Measurements from ENCODE around the gene LCE3D.
"Not testable (repeated sequence)": the region's sequence is repeated elsewhere in the genome, so short reads cannot be mapped to it uniquely, and the experiment has no call there.

Gene LCE3D

GRCh38 chr1:152580433-152580832 is at the start of gene LCE3D:
Gene LCE3D (minus strand): TSS chr1:152580516. CDS start chr1:152579936, 580 bp downstream.
- no peak for DNase-seq

- no peak for DNase-seq
Observed at GRCh38 chr1:152626744-152627143, 46.4 kb upstream of the LCE3D start.

- DNase-seq = no peak
Observed at GRCh38 chr1:152623203-152623844, 43.0 kb upstream of the LCE3D start.

- no peak for DNase-seq
Observed at GRCh38 chr1:152622803-152623202, 42.5 kb upstream of the LCE3D start, which contains the start of gene LCE3A. Gene LCE3A (minus strand): TSS chr1:152623103. CDS start chr1:152623103, 0 bp downstream.

GRCh38 chr1:152621993-152622392 is 41.7 kb upstream of the LCE3D start:
- no peak for DNase-seq

- no peak for DNase-seq
Observed at GRCh38 chr1:152613511-152613910, 33.2 kb upstream of the LCE3D start, which contains the start of gene LCE3B. Gene LCE3B (plus strand): TSS chr1:152613811. CDS start chr1:152613811, 0 bp downstream.

- DNase-seq = no peak
Observed at GRCh38 chr1:152599934-152600333, 19.6 kb upstream of the LCE3D start, which contains the start of gene LCE3C. Gene LCE3C (plus strand): TSS chr1:152600234. CDS start chr1:152600732, 498 bp downstream.

GRCh38 chr1:152596986-152597385 is 16.7 kb upstream of the LCE3D start:
- no peak for DNase-seq

- no peak for DNase-seq
Observed at GRCh38 chr1:152585586-152585985, 5.3 kb upstream of the LCE3D start.

- DNase-seq = no peak
Observed at GRCh38 chr1:152582647-152583046, 2.3 kb upstream of the LCE3D start.

GRCh38 chr1:152579526-152579925 is 790 bp downstream of the LCE3D start:
- DNase-seq = not testable (repeated sequence)

GRCh38 chr1:152577168-152577567 is 3.1 kb downstream of the LCE3D start:
- DNase-seq = no peak

GRCh38 chr1:152566681-152567080 is 13.6 kb downstream of the LCE3D start, which contains the start of gene LCE3E:
Gene LCE3E (minus strand): TSS chr1:152566780. CDS start chr1:152566208, 572 bp downstream.
- no peak for DNase-seq

- no peak for DNase-seq
Observed at GRCh38 chr1:152565535-152566215, 14.6 kb downstream of the LCE3D start.

- no peak for DNase-seq
Observed at GRCh38 chr1:152565115-152565514, 15.2 kb downstream of the LCE3D start.

- DNase-seq = not testable (repeated sequence)
Observed at GRCh38 chr1:152548358-152548757, 32.0 kb downstream of the LCE3D start.

GRCh38 chr1:152546704-152547103 is 33.6 kb downstream of the LCE3D start:
- no peak for DNase-seq

- no peak for DNase-seq
Observed at GRCh38 chr1:152543820-152544219, 36.5 kb downstream of the LCE3D start.

- DNase-seq = no peak
Observed at GRCh38 chr1:152539901-152540300, 40.4 kb downstream of the LCE3D start.

- no peak for DNase-seq
Observed at GRCh38 chr1:152537496-152537895, 42.8 kb downstream of the LCE3D start.

GRCh38 chr1:152535774-152536173 is 44.5 kb downstream of the LCE3D start:
- DNase-seq = no peak

- DNase-seq = no peak
Observed at GRCh38 chr1:152533327-152533938, 46.9 kb downstream of the LCE3D start.
